IPS-11a (cell line): ENCODE data around the gene IGSF3.
"Not testable (repeated sequence)": the region's sequence is repeated elsewhere in the genome, so short reads cannot be mapped to it uniquely, and the experiment has no call there.

Experiments used
- H3K4me3 ChIP-seq: one replicate; pipeline ENCODE4 v1.5.1; 2013; ENCODE audit warnings: low read depth, low read length, control low read depth

IGSF3 gene

DNA sequence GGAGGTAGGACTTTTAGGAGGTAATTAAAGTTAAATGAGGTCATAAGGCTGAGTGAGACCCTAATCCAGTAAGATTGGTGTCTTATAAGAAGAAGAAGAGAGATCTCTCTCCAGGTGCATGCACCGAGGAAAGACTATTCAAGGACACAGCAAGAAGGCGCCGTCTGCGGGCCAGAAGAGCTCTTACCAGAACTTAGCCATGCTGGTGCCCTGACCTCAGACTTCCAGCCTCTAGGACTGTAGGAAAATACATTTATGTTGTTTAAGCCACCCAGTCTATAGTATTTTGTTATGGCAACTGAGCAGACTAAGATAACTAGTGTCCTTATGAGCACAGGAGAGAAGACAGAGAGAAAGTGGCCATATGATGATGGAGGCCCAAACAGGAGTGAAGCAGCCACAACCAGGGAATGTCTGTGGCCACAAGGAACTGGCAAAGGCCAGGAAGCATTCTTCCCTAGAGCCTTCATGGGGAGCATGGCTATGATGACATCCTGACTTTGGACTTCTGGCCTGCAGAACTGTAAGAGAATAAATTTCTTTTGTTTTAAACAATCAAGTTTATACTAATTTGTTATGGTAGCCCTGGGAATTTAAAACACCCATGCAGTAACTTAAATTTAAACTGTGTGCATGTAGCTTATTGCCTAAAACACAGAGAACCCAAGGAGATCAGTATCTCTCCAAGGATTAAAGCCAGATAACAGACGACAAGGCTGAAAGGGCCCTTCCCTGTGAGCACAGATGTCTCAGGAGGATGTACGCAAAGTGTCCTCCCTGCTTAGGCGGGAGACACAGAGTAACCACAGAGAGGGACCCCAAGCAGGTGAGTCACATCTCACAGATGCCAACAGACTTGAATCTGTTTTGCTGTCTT, 86.8 kb downstream of the IGSF3 start:
- H3K4me3 ChIP-seq, result no peak overlapping the region

DNA sequence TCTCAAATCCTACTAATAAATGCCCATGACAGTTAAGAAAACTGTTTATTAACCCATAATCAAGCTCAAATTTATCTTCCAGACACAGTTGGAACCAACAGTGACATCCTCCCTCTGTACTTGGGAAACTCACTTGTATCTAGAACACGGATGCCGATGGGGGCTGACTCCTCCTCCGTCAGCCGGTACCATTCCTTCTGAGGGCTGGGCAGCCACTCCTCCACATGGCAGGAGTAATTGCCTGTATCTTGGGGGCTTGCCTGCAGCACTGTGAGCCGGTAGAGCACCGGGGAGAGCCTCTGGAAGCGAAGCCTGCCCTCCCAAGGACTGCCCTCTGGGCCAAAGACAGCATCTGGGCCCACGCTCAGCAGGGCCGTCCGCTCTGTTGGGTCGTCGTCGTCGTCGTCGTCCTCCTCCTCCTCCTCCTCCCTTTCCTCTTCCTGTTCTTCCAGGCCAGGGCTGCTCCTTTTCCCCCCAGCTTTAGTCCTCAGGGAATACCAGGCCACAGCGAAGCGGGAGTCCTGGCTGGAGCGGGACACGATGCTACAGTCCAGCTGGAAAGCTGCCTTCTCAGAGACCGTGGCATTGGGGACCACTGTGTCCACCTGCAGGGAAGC, 88.2 kb downstream of the IGSF3 start:
- no peak overlapping the region for H3K4me3 ChIP-seq

DNA sequence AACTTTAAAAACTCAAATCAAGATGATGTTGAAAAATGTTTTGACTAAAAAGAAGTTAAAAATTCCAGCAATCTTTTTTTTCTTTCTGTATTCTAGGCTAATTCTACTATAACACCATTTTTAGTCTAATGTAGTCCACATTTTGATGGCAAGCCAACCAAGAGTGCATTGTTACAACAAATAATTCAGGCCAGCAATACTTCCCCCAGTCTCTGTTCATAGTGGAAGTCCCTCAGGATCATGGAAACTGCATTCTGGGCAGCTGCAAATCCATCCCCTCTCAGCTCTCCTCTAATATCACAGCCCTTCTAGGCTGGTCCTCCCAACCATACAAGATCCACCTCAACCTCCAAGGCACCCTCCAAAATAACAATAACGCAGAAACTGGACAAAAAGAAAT, 89.0 kb downstream of the IGSF3 start:
- H3K4me3 ChIP-seq, result no peak overlapping the region

DNA sequence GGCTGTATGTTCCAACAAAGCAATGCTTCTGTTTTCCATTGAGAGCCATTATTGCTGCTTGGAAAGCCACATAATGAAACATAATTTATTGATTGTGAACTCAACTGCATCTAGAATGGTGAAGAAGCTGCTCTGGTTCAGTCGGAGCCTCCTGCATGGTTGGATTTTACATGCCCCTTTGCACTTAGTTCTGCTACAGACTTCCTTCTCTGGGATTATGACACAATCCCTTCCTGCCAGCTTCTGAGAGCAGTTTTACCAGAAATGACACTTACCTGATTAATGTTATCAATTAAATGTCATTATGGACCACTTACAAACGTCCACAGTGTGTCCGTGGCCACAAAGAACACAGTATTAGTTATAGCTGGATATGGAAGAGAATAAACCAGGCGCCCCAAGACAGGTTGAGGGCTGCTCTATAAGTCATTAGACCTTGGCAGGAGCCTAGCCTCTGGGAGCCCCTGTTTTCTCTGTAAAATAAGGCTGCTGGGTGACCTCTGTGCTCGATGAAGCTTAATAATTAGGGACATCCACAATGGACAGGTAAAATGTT, 89.7 kb downstream of the IGSF3 start:
- no peak overlapping the region for H3K4me3 ChIP-seq

DNA sequence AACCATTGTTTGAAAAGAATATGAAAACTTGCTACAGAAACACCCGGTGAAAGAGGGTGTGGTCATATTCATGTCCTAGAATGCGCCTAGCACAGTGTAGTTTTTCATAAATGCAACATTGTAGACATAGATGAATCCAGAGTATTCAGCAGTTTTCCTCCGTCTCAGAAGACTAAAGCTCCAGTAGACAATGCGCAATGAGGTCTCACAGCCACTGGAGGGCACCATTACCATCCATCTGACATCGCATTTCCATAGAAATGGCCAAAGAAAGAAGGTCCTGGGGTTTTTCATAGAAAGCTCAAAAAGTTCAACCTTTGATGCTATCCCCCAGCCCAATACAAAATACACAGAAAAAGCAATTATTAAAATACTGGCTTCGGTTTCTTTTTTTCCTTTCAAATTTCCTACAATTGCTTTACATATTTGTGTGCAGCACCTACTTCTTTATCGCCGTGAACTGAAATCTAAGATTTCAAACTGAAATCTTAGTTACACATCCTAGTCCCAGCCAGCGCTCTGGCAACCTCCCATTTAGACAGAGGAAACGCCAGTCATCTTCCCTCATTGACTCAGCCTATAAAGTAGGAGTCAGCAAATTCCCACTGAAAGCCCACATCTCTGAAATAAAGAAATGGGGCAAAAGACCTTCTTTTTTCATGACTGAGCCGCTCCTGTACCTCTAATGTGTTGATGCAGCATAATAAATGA, 92.8 kb downstream of the IGSF3 start:
- H3K4me3 ChIP-seq, result no peak overlapping the region

DNA sequence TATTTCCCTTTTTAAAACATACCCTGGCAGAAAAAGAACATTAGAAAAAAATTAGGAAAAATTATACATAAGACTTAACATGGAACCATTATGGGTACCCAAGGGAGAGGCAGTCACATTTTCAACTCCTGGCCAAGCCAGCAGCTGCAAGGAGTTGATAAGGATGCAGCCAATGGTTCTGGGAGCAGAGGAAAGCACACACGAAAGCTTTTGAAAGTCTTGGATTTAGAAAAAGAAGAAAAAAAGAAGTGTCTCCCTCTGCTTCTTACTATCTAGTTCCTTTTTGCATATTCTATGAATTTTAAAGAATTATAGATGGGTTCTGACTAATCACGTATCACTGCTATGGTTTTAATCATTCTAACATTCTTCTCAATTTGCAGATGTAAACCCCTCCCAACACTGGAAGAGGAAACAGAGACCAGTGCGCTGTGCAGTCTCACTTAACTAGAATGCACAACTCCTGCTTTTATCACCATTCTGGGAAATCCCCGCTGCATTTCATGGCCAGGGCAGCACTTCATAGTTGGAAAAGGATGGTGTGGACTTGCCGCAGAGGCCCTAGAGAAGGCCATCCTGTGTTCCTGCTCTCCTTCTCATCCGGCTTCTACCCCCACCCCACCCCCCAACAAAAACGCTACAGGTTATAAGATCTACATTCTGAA, 94.0 kb downstream of the IGSF3 start:
- H3K4me3 ChIP-seq, result no peak overlapping the region

DNA sequence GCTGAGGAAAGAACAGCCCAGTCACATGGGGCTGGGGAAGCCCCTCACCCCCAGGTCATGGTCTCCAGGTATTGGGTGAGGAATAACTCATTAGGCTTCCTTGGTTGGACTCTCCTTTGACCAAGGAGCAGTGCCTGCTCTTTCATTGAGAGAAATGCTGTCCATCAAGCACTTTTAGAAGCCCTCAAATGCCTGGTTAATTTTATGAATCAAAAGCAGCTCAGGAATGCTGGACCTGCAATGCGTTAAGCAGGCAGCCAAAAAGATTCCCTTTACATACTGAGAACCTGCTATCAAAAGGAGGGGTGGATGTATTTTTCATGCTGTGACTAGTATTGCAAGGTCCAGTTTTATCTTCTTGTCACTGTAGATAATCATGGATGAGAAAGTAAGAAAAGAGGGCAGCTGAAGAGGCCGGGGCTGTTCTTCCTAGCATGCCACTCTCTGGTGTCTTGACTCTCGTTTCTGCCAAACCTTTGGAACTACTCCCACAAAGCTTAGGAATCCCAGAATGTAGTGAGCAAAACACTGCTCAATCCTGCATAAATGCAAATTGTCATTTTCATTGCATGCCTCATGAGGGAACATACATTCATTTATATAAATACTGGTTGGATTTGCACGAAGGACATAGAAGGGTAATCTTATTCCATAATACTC, 94.6 kb downstream of the IGSF3 start:
- H3K4me3 ChIP-seq, result no peak overlapping the region

DNA sequence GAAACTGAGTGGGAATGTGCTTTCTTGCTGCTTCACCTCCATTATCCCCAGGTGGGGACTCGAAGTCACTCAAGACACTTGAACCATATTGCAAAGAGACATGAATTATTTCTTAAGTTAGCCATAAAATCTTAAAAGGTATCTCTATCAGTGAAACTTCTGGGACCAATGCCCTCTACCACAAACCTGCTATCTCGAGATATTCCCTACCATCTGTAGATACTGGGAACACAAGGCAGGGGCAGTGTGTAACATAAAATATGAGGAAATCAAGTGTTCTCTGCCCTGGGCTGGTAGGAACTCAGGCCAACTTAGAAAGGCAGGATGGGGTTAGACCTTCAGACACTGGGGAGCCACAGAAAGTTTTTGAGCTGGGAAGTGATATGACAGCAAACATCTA, 95.4 kb downstream of the IGSF3 start:
- H3K4me3 ChIP-seq, result no peak overlapping the region

DNA sequence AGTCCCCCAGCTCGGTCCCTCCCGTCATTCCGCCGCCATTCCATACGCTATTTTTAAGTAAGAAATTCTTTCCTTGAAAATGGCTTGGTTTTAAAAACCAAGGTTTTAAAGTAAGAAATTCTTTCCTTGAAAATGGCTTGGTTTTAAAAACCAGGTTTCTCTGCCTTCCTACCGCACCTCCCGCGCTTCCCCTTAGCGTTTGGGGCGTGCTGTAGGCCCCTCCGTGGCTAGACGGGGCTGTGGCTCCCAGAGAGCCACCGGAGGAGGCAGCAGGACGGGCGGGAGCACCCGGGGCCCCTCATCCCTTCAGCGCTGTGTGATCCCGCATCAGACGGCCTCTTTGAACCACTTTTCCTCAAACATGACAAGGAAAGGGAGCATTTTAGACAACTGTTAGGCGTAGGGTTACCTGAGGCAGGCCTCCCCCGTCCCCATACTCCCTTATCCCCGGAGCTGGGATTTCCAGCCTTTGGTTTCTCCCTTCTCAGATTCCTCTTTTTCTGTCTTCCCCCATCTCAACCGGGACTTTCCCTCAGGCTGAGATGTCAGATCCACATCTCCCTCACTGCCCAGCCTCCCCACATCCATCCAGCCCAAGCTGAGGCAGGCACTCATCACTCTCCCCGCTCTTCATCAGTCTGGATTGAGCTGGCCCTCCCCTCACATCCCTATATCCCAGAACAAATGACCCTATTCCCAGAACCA, 96.2 kb downstream of the IGSF3 start:
- peak overlapping the region; percentile 21 for H3K4me3 ChIP-seq

DNA sequence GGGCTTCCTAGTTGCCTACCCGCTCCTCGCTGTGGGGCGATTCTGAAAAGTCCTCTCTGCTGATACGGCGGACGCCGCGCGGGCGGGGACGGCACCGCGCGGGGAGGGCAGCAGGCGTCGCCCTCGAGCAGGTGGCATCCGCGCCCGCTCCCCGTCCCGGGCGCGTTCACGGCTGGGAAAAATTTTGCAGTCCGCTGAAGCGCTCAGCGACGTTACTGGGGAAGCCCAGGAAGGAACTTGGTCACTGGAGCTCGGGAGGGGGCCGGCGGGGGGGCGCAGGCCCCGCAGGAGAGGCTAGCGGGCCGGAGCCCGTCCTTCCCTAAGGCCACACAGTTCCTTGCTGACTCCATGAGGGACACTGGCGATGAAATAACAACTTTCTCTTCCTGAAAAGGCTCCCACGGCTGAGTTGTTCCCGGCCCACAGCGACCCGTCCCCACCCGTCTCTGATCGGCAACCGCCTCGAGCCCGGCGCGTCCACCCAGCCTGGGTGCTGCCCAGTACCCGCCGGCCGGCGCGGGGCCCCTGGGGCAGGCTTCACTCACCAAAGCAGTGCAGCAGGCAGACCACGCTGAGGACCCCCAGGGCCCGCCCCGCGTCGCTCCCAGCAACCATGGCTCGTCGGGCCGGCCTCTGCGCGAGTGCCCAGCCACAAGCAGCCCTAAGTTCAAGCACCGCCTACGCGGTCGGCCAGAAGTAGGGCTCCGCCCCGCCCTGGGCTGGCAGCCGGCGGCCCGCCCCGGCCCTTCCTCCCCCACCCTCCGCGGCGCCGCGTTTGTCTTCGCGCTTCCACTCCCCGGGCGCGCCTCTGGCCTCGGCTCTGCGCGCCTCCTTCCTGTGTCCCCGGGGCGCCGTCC, 96.9 kb downstream of the IGSF3 start, which contains the start of gene CD58:
Gene CD58 (minus strand): TSS at position 669 of the 857 bp plus-strand sequence. CDS start 54 bp downstream, at position 615.
- H3K4me3 ChIP-seq, result peak within 1 kb of the TSS; percentile 69

DNA sequence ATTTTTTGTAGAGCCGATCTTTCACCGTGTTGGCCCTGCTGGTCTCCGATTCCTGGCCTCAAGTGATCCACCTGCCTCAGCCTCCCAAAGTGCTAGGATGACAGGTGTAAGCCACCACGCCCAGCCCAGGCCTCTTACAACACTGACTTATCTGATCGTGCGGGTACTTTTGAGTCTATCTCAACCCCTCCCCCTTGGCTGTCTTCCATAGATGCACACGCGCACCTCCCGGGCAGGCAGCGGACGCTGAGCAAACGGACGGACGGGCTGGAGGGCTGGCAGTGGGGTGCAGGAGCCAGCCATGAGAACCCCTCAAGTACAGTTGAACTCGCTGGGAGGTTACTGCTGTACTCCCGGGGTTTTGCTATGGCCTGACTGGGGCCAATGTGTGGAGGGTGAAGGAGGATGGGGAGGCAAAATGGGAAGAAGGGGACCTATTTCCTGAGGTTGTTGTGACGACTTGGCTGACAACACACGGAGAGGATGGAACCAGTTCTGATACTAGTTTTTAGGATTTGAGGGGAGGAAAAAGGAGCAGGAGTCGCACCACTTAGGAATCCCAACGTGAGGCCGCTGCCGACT, 97.7 kb downstream of the IGSF3 start:
- H3K4me3 ChIP-seq, result peak overlapping the region; percentile 69

DNA sequence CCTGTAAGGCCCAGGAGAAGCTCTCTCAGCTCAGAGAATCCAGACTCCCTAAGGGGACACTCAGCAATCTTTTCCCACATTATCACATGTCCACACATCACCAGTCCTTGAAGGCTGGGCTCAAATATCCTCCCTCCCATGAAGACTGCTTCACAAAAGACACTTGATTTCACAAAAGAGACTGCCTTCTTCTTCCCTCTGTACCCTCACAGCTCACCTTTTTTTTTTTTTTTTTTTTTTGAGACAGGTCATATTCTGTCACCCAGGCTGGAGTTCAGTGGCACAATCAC, 98.2 kb downstream of the IGSF3 start:
- peak overlapping the region; percentile 8 for H3K4me3 ChIP-seq

DNA sequence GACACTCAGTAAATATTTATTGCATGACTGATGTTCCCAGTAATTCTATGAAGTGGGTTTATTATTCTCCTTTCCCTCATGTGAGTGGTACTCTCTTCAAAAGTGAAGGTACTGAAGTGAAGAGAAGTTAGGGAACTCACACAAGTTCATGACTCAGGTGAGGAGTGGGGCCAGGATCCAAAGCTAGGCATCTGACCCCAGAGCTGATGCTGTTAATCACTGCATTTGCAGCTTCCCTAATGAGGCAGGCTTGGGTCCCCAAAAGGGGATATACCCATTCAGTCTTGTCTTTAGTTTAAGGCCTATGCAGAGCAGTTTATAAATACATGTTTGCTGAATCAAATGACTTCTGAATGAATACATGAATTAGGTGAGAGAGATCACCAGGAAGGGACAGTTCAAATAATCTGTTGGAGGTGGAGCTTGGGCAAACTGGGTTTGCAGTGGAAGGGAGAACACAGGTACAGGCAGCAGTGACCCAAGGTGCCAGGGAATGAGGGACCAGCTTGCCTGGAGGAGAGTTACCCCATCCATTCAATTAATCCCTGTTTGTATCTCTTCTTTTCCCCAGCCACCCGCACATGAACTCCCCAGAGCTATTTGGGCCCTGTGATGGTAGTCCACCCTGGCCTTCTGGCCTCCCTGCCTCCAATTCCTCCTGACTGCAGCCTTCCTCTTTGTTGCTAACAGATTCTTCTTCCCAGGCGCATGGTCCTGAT, 98.7 kb downstream of the IGSF3 start:
- H3K4me3 ChIP-seq, result peak overlapping the region; percentile 8

DNA sequence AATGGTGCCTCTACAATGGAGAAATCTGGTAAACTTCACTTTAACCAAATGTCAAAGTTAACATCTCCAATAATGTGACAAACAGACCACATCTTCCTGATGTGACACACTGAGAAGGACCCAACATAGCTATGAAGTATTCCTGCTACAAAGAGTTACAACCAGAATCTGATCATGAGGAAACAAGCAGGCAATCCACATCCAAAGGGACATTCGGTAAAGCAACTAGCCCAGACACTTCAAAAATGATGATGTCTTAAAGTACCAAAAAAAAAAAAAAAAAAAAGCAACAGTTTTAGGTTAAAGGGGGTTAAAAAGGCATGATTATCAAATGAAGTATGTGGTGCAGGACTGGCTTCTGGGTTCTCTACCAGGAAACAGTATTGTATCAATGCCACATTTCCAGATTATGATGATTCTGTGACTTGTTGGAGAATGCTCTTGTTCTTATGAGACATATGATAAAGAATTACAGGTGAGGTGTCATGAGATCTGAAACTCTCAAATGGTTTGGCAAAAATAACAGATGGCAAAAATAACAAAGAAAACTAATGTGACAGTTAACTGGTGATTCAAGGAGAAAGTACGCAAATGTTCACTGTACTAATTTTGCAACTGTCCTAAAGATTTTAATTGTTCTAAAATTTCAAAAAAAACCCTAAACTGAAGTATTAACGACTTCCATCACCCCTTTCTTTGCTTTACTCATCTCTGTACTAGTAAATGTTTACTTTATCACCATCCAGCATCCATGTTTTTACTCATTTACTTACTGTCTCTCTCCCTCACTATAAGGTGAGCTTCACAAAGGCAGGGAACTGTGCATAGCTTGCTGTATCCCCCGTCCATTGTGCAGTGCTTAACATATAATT, 99.5 kb downstream of the IGSF3 start:
- no peak overlapping the region for H3K4me3 ChIP-seq

DNA sequence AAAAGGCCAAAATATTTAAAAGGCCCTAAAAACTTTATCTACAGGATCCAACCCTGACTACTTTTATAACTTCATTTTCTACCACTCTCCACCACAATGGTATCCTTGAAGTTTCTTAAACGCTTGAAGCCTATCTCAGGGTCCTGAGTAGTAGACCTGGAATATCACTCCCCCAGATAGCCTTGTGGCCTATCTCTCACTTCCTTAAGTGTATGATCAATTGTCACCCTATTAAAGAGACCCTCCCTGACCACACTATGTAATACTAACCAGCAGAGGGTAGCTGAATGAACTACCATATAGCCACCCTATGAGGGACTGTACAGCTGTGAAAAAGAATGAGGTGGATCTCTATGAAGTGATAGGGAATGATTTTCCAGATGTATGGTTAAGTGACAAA, 102.3 kb downstream of the IGSF3 start:
- no peak overlapping the region for H3K4me3 ChIP-seq

DNA sequence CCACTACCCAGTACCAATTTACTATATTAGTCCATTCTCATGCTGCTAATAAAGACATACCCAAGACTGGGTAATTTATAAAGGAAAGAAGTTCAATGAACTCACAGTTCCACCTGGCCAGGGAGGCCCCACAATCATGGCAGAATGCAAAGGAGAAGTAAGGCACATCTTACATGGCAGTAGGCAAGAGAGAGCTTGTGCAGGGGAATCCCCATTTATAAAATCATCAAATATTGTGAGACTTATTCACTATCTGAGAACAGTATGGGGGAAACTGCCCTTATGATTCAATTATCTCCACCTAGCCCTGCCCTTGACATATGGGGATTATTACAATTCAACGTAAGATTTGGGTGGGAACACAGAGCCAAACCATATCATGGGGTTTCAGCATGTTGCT, 103.1 kb downstream of the IGSF3 start:
- H3K4me3 ChIP-seq, result no peak overlapping the region

DNA sequence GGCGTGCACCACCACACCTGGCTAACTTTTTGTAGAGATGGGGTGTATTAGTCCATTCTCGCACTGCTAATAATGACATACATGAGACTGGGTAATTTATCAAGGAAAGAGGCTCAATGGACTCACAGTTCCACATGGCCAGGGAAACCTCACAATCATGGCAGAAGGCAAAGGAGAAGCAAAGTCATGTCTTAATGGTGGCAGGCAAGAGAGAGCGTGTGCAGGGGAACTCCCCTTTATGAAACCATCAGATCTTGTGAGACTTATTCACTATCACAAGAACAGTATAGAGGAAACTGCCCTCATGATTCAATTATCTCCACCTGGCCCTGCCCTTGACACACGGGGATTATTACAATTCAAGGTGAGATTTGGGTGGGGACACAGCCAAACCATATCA, 105.1 kb downstream of the IGSF3 start:
- not testable (repeated sequence) for H3K4me3 ChIP-seq
